NCI-H146 treated with DMSO at 0.1 percent for 48 hours (cell line): ENCODE data around the gene SYNPO.
A peak's percentile ranks its signal among the peaks of the same experiment; 100 is the strongest.

Experiments used
- DNase-seq: peaks from one replicate; lab custom pipeline; 2025; ENCODE audit not compliant: unreplicated experiment; lab: John Stamatoyannopoulos, UW

Gene SYNPO

GRCh38 chr5:150689120-150689519 is 48.7 kb downstream of the SYNPO start:
- no peak for DNase-seq

DNA sequence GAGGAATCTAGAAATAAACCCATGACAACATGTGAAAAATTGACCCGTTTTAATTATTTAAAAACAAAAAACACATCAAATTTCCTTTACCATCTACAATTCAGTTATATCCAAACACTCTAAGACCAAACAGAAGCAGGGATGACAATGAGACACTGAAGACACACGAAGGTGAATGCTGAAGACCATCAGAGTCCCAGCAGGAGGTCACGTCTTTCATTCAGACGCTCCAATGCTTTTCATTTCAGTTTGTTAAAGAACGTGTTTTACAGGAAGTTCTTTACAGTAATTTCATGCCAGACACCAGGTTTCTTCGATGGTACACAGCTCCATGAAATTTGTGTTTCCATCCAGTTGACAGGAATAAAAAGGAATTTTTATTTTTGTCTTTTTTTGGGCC is 50.3 kb downstream of the SYNPO start:
- DNase-seq, result no peak

- DNase-seq, result no peak
These were observed 51.8 kb downstream of the SYNPO start for GRCh38 chr5:150692276-150692675.

DNA sequence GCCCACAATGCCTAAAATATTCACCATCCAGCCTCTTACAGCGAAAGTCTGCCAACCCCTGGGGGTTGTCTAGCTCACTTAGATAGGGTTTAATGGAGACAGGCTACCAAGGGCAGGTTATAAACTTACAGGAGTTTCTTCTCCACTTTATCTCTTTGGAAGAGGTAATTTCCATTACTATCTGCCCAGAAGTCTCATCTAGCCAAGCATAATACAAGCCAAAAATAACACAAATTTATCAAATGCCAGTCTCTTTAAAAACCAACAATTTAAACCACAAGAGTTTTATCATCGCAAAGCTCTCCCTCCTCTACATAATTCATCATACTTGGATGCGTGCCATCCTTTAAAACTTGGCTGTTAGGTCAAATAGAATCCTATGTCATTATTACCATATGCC is 54.2 kb downstream of the SYNPO start:
- no peak for DNase-seq

DNA sequence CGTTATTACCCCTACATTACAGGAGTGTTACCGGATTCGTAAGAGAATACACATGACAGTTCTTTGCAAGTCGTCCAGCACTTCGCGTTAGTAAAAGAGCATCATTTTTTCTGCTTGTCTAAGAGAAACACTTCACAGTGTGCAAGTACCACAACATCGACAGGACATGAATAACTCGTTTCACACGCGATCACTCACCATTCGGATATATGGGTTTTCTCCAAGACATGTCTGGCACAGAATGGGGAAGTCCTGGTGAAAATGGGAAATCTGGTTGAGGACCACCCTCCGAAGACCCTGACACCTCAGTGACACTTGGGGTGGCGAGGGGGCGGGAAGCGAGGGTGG is 59.8 kb downstream of the SYNPO start:
- DNase-seq, result no peak

DNA sequence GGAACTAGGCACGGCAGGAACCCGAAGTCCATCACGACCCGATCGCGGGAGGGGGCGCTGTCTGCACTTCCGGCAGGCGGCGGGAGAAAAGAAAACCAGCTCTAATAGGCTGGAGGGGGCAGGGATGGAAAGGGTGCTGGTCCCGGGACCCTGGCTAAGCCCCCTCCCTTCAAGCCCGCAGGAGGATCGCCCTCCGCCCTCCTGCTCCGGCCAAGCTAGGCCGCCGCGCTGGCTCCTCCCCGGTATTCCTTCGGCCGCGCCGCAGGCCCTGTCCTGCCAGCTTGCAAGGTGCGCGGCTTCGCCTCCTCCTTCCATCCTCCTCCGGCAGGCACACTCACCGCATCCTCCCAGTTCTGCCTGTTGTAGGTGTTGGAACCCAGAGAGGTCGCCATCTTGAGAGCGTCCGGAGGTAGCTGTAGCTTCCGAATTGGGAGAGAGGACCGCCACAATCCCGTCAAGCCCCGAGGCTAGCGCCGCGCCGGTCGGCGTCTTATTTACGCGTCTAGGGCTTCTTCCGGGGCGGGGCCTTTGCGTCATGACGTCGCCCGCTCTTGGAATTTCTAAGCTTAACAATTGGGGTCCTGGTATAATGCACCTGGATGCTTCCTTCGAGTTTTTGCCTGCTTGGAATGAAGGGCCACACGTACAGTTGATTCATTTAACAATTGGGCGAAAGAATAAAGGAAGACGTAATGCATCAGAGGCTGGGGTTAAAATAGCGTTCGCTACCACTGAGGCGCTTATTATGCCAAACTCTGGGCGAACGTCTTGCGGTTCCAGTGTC is 60.3 kb downstream of the SYNPO start, which contains the start of gene RBM22:
RBM22 (minus strand) TSS at position 469 of the 784 bp plus-strand sequence; CDS start at position 392, 77 bp downstream.
- peak; percentile 65 for DNase-seq

DNA sequence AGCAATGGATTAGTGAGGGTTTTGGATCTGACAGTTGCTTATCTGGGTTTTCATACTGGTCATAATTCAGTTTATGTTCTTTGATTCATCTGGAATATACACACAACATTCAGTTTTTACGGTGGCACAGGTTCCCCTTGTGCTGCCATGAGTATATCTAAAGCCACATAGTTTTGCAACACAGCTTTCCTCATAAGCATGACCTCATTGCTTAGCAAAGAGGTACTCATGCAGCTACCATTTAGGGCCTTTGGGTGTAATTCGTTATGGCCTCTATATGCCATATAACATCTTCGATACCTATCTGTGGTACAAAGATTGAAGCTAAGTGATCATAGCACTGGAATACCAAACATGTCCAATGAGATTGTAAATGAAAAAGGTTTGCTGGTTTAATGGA is 63.3 kb downstream of the SYNPO start:
- no peak for DNase-seq

- no peak for DNase-seq
These were observed 66.4 kb downstream of the SYNPO start for GRCh38 chr5:150706776-150707390.
